ENCODE results near the gene TSPEAR. TPM values are rescaled to one million over a fixed set of nuclear protein-coding genes. Genes with fewer than 3 reads are reported as not detected.

The TSPEAR gene
- total and polyA plus RNA-seq, 8 donors, result 0.05 to 0.29 (median 0.12) TPM; not detected in 4

- Histone ChIP-seq H3K4me1 (peaks cover 0 to 6% (median 0%) of the 10 kb centered on the region in 4 donors), H3K27me3 (peaks cover 9 to 100% (median 91%) of the 10 kb centered on the region in 3 donors), H3K27ac (no peak overlapping the region), H3K36me3 (no peaks in the 10 kb centered on the region), H3K4me3 (no peak overlapping the region), H3K9me3 (peaks cover 0 to 12% (median 9%) of the 10 kb centered on the region in 4 donors)
- TF ChIP-seq POLR2AphosphoS5 (IDR thresholded peaks at IDR 0.05) (no peak), POLR2A (IDR thresholded peaks at IDR 0.05) (no peak), EP300 (IDR thresholded peaks at IDR 0.05) (no peak), CTCF (IDR thresholded peaks at IDR 0.05) (no peak)
- WGBS, 5 donors, result 34 to 57% (median 42%) methylated on average over 6 to 13 of the region's 13 CpGs
- intact Hi-C loops (cut with DNase I; ENCODE audit: low total_unique reads), result no loop called here
- no peak for DNase-seq
These were observed 7.4 kb downstream of the TSPEAR start for GRCh38 chr21:44703731-44704635.

GRCh38 chr21:44702973-44703730 is 8.2 kb downstream of the TSPEAR start:
- TF ChIP-seq POLR2AphosphoS5 (IDR thresholded peaks at IDR 0.05) (no peak), POLR2A (IDR thresholded peaks at IDR 0.05) (no peak), EP300 (IDR thresholded peaks at IDR 0.05) (no peak), CTCF (IDR thresholded peaks at IDR 0.05) (no peak)
- intact Hi-C loops (cut with DNase I; ENCODE audit: low total_unique reads), result no loop called here
- peaks cover 9 to 100% (median 90%) of the 10 kb centered on the region in 3 donors for H3K27me3 ChIP-seq
- 28 to 42% (median 37%) methylated on average over 14 to 16 of the region's 16 CpGs for WGBS, 5 donors
- H3K4me3 ChIP-seq, result no peak overlapping the region
- DNase-seq, result no peak
- peaks cover 0 to 12% (median 9%) of the 10 kb centered on the region in 4 donors for H3K9me3 ChIP-seq
- H3K27ac ChIP-seq, result no peak overlapping the region
- no peaks in the 10 kb centered on the region for H3K36me3 ChIP-seq
- H3K4me1 ChIP-seq, result peaks cover 0 to 3% (median 0%) of the 10 kb centered on the region in 4 donors

- Histone ChIP-seq H3K27me3 (peaks cover 17 to 100% (median 90%) of the 10 kb centered on the region in 3 donors), H3K9me3 (peaks cover 0 to 12% (median 9%) of the 10 kb centered on the region in 4 donors), H3K4me3 (no peak overlapping the region), H3K4me1 (peaks cover 0 to 1% (median 0%) of the 10 kb centered on the region in 4 donors), H3K27ac (no peak overlapping the region), H3K36me3 (no peaks in the 10 kb centered on the region)
- intact Hi-C loops (cut with DNase I; ENCODE audit: low total_unique reads), result no loop called here
- WGBS, 5 donors, result 72 to 77% (median 75%) methylated on average over 13 to 22 of the region's 22 CpGs
- TF ChIP-seq CTCF (IDR thresholded peaks at IDR 0.05) (no peak), POLR2A (IDR thresholded peaks at IDR 0.05) (no peak), POLR2AphosphoS5 (IDR thresholded peaks at IDR 0.05) (no peak), EP300 (IDR thresholded peaks at IDR 0.05) (no peak)
- DNase-seq, result no peak
These were observed 9.0 kb downstream of the TSPEAR start for GRCh38 chr21:44702111-44702972.
